Duodenal mucosa (tissue), 2 donors: ENCODE results near the gene CHD1L.
"Not testable (repeated sequence)": the region's sequence is repeated elsewhere in the genome, so short reads cannot be mapped to it uniquely, and the experiment has no call there.

Experiments used
- H3K27ac ChIP-seq: one replicate; pipeline ENCODE4 v1.7.0; 2013; ENCODE audit warnings: low read depth, low read length
- H3K27me3 ChIP-seq, 2 donors: one replicate each; pipeline ENCODE4 v1.7.0; 2013; ENCODE audit warnings: low read length in 2 of 2, control low read depth in 1 of 2; ENCODE audit not compliant: insufficient read depth in 2 of 2, control insufficient read depth in 1 of 2
- H3K36me3 ChIP-seq, 2 donors: one replicate each; pipeline ENCODE4 v1.7.0; 2013; ENCODE audit warnings: low read length in 2 of 2, control low read depth in 1 of 2; ENCODE audit not compliant: insufficient read depth in 2 of 2, control insufficient read depth in 1 of 2
- H3K4me1 ChIP-seq, 2 donors: one replicate each; pipeline ENCODE4 v1.7.0; 2013; ENCODE audit warnings: low read length in 2 of 2, control low read depth in 1 of 2; ENCODE audit not compliant: insufficient read depth in 2 of 2, control insufficient read depth in 1 of 2
- H3K4me3 ChIP-seq, 2 donors: one replicate each; pipeline ENCODE4 v1.7.0; 2013; ENCODE audit warnings: low read length in 2 of 2, low read depth in 1 of 2
- H3K9ac ChIP-seq, 2 donors: one replicate each; pipeline ENCODE4 v1.7.0; 2013; ENCODE audit warnings: low read length in 2 of 2, low read depth in 1 of 2
- H3K9me3 ChIP-seq, 2 donors: one replicate each; pipeline ENCODE4 v1.7.0; 2013; ENCODE audit warnings: low read length in 2 of 2, control low read depth in 1 of 2; ENCODE audit not compliant: control insufficient read depth in 1 of 2

CHD1L gene

GRCh38 chr1:147242449-147243227 is at the start of gene CHD1L:
Gene CHD1L (plus strand): TSS chr1:147242684. CDS start chr1:147242704, 20 bp downstream.
- H3K27me3 ChIP-seq, result no peaks in the 10 kb centered on the region
- peaks cover 33 to 36% of the 10 kb centered on the region in 2 donors for H3K4me1 ChIP-seq
- peak within 1 kb of the TSS; percentile 83 for H3K27ac ChIP-seq
- H3K36me3 ChIP-seq, result peaks cover 0 to 3% of the 10 kb centered on the region in 2 donors
- H3K9ac ChIP-seq, result peak within 1 kb of the TSS; percentile 76 to 79
- peak within 1 kb of the TSS; percentile 79 to 95 for H3K4me3 ChIP-seq
- no peaks in the 10 kb centered on the region for H3K9me3 ChIP-seq

GRCh38 chr1:147197324-147197723 is 45.2 kb upstream of the CHD1L start:
- not testable (repeated sequence) for H3K27me3 ChIP-seq, H3K4me3 ChIP-seq, H3K36me3 ChIP-seq, H3K27ac ChIP-seq, H3K4me1 ChIP-seq, H3K9ac ChIP-seq, H3K9me3 ChIP-seq

- no peaks in the 10 kb centered on the region for H3K4me1 ChIP-seq
- no peaks in the 10 kb centered on the region for H3K9me3 ChIP-seq
- H3K4me3 ChIP-seq, result no peak overlapping the region
- H3K27me3 ChIP-seq, result no peaks in the 10 kb centered on the region
- H3K36me3 ChIP-seq, result peaks cover 0 to 6% of the 10 kb centered on the region in 2 donors
- H3K9ac ChIP-seq, result no peak overlapping the region
- no peak overlapping the region for H3K27ac ChIP-seq
Observed at GRCh38 chr1:147201276-147201675, 41.2 kb upstream of the CHD1L start.

GRCh38 chr1:147201786-147202185 is 40.7 kb upstream of the CHD1L start:
- Histone ChIP-seq H3K9me3 (no peaks in the 10 kb centered on the region), H3K4me3 (no peak overlapping the region), H3K9ac (no peak overlapping the region), H3K27me3 (no peaks in the 10 kb centered on the region), H3K27ac (no peak overlapping the region), H3K4me1 (no peaks in the 10 kb centered on the region), H3K36me3 (peaks cover 0 to 6% of the 10 kb centered on the region in 2 donors)

- Histone ChIP-seq H3K36me3 (peaks cover 1 to 7% of the 10 kb centered on the region in 2 donors), H3K27ac (no peak overlapping the region), H3K9me3 (no peaks in the 10 kb centered on the region), H3K9ac (no peak overlapping the region), H3K27me3 (no peaks in the 10 kb centered on the region), H3K4me3 (no peak overlapping the region), H3K4me1 (no peaks in the 10 kb centered on the region)
Observed at GRCh38 chr1:147202576-147202975, 39.9 kb upstream of the CHD1L start.

- H3K36me3 ChIP-seq, result peaks cover 7 to 19% of the 10 kb centered on the region in 2 donors
Observed at GRCh38 chr1:147204080-147204479, 38.4 kb upstream of the CHD1L start.

GRCh38 chr1:147207192-147207591 is 35.3 kb upstream of the CHD1L start:
- Histone ChIP-seq H3K9ac (no peak overlapping the region), H3K4me1 (peaks cover 18% of the 10 kb centered on the region in 2 donors)

More at GRCh38 chr1:147204080-147204479, 38.4 kb upstream of the CHD1L start:
- no peaks in the 10 kb centered on the region for H3K4me1 ChIP-seq
- H3K27ac ChIP-seq, result no peak overlapping the region
- no peaks in the 10 kb centered on the region for H3K9me3 ChIP-seq
- no peaks in the 10 kb centered on the region for H3K27me3 ChIP-seq
- H3K9ac ChIP-seq, result no peak overlapping the region
- no peak overlapping the region for H3K4me3 ChIP-seq

GRCh38 chr1:147208619-147209018 is 33.9 kb upstream of the CHD1L start:
- peaks cover 19 to 28% of the 10 kb centered on the region in 2 donors for H3K4me1 ChIP-seq
- H3K27me3 ChIP-seq, result no peaks in the 10 kb centered on the region

More at GRCh38 chr1:147207192-147207591, 35.3 kb upstream of the CHD1L start:
- no peaks in the 10 kb centered on the region for H3K9me3 ChIP-seq
- H3K36me3 ChIP-seq, result peaks cover 11 to 23% of the 10 kb centered on the region in 2 donors
- no peak overlapping the region for H3K27ac ChIP-seq
- H3K27me3 ChIP-seq, result no peaks in the 10 kb centered on the region
- no peak overlapping the region for H3K4me3 ChIP-seq

GRCh38 chr1:147209825-147210821 is 32.4 kb upstream of the CHD1L start:
- H3K27me3 ChIP-seq, result no peaks in the 10 kb centered on the region
- no peak overlapping the region for H3K27ac ChIP-seq
- H3K4me1 ChIP-seq, result peaks cover 24 to 32% of the 10 kb centered on the region in 2 donors
- no peak overlapping the region for H3K9ac ChIP-seq
- H3K9me3 ChIP-seq, result no peaks in the 10 kb centered on the region
- H3K4me3 ChIP-seq, result no peak overlapping the region
- peaks cover 14 to 24% of the 10 kb centered on the region in 2 donors for H3K36me3 ChIP-seq

More at GRCh38 chr1:147208619-147209018, 33.9 kb upstream of the CHD1L start:
- Histone ChIP-seq H3K9ac (no peak overlapping the region), H3K36me3 (peaks cover 14 to 29% of the 10 kb centered on the region in 2 donors), H3K9me3 (no peaks in the 10 kb centered on the region), H3K27ac (no peak overlapping the region), H3K4me3 (no peak overlapping the region)

GRCh38 chr1:147210987-147211386 is 31.5 kb upstream of the CHD1L start:
- Histone ChIP-seq H3K9ac (no peak overlapping the region), H3K27ac (no peak overlapping the region), H3K4me1 (peaks cover 31 to 41% of the 10 kb centered on the region in 2 donors), H3K36me3 (peaks cover 14 to 24% of the 10 kb centered on the region in 2 donors), H3K9me3 (no peaks in the 10 kb centered on the region), H3K4me3 (no peak overlapping the region), H3K27me3 (no peaks in the 10 kb centered on the region)
